NCI-H2081 treated with DMSO at 0.1 percent for 48 hours (cell line): ENCODE results near the gene KRT10.
"Not testable (repeated sequence)": the region's sequence is repeated elsewhere in the genome, so short reads cannot be mapped to it uniquely, and the experiment has no call there.

ENCODE experiments used
- DNase-seq: peaks from one replicate; lab custom pipeline; 2025; lab: John Stamatoyannopoulos, UW

Gene KRT10

DNA sequence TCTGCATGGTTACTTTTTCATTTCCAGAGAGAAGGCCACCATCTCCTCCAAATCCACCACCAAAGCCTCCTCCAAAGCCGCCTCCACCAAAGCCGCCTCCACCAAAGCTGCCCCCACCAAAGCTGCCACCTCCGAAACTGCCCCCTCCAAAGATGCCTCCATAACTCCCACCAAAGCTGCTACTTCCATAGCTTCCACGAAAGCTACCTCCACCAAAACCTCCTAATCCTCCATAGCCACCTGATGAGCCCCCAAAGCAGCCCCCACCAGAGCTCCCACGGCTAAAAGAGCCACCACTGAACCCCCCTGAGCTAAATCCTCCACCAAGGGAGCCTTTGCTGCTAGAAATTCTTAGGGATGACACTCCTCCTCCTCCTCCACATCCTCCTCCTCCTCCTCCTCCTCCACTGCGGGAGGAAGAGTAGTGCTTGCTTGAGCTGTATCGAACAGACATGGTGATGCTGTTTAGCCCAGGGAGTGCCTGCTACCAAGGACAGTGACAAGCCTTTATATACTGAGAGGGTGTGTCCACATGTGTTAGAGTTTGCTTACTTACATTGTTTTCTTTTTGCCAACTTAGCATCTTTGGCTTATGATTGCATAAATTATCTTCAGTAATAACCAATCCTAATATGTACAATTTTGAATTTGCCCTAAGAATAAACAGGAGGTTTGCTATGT is at the start of gene KRT10:
TSS of gene KRT10 (minus strand) at position 483 of the 681 bp plus-strand sequence. CDS start at position 454, 29 bp downstream.
- DNase-seq, result no peak

DNA sequence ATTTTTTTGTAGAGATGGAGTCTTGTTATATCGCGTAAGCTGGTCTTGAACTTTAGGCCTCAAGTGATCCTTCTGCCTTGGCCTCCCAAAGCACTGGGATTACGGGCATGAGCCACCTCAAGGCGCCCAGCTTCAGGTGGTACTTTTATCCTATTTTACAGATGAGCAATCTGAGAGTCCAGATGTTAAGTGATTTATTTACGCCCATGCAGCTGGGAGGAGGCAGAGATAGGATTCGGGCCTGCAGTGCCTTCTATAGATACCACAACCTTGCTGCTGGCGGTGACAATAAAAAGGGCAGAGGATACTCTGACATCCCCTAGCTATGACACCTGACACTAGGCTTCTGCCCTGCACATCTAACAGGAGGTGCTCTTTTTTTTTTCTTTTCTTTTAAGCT is 48.9 kb upstream of the KRT10 start:
- no peak for DNase-seq

DNA sequence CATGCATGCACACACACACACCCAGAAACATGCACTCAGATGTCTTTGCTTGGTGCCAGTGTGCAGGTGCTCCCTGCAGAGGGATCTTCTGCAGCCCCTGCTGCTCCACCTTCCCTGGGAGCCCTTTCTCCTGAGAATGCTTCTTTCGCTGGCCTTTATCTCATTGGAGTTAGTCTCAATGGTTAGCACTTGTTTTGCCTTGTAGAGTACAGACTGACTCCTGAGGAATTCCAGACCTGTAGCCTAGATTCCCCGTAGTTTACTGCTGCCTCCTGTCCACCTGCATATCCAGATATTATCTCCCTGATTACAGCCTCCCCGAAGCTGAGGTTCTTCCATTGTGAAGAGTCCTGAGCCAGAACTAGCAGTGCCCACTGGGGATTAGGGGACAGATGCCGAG is 47.7 kb upstream of the KRT10 start:
- no peak for DNase-seq

DNA sequence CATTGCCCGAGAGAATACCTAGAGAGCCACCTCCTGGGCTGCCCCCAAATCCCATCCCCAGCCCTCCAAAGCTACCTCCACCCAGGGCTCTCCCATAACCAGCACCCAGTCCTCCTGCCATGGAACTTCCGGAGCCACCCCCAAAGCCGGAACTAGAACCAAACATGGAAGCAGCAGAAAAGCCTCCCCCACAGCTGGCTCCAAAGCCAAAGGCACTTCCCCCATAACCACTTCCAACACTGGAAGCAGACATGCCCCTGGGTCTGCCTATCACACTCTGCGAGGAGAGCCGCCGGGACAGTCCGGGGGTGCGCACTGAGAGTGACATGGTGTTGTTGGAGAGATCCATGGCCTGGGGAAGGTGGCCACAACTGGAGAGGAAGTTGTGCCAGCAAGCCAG is 44.4 kb upstream of the KRT10 start, which contains the start of gene KRT12:
TSS of gene KRT12 (minus strand) at position 386 of the 400 bp plus-strand sequence. CDS start at position 349, 37 bp downstream.
- no peak for DNase-seq

DNA sequence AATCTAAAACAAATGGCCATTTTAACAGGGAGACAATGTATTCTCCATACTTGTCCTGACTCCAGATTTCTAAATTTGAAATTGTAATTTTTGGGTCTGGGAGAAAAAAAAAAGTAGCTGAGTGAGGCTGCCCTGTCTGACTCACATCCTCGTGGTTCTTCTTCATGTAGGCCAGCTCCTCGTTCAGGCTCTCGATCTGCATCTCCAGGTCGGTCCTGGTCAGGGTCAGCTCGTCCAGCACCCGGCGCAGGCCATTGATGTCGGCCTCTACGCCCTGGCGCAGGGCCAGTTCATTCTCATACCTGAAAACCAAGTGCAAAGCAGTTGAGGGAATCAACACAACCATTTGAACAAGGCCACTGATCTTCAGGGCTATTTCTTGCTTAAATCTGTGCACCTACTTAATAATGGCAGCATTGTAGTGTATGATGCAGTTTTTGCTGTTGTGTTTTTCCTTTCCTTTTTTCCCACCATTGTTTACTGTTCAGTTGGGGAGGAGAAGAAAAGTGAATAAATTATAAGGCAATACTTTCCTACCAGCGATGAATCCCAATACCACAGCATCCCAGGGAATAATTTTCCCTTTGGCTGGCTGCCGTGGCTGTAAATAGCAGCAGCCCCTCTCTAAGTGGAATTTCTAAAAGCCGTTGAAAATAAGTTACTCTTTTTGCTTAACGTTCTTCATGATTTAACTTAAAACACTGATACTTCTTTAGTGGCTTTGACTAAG is 42.4 kb upstream of the KRT10 start:
- DNase-seq, result no peak

DNA sequence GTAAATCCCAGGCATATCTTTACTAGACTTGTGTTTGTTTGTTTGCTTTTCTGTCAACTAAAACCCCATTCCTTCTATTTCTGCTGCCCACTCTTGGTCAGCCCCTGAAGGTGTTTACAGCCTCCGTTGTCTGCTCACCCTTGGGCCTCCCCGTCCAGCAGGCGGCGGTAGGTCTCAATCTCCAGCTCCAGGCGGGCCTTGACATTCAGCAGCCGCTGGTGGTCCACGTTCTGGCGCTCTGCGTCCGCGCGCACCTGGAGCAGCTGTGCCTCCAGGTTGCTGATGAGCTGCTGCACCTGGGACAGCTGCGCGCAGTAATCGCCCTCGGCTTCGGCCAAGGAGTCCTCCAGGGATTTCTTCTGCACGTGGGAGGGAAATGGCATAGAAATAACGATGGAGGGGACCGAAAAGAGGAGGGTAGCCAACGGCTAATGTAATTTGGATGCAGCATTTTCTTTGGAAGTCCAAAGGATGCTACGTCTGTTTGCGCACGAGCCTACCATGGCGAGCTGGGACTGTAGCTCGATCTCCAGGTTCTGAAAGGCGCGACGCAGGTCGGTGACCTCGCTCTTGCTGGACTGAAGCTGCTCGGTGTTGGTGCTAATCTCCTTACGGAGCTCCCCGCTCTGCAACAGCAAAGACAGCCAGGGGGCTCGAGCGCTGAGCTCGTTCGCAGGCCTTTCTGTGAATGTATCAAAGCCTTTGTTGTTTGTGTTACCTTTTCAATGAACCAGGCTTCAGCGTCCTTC is 40.7 kb upstream of the KRT10 start:
- DNase-seq, result no peak

DNA sequence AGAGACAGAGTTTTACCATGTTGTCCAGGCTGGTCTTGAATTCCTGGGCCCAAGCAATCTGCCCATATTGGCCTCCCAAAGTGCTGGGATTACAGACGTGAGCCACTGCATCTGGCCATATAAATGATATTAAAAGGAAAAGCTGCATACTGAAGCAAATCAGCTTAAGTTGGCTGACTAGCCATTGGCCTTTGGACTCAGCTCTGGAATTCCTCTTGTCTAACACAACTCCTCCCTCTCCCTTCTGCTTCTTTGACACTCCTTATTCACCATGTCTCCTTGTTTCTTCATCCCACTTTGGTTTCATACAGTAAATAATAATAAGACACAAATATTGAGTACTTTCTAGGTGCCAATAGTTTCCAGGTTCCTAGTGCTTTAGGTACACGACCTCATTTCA is 37.1 kb upstream of the KRT10 start:
- no peak for DNase-seq

DNA sequence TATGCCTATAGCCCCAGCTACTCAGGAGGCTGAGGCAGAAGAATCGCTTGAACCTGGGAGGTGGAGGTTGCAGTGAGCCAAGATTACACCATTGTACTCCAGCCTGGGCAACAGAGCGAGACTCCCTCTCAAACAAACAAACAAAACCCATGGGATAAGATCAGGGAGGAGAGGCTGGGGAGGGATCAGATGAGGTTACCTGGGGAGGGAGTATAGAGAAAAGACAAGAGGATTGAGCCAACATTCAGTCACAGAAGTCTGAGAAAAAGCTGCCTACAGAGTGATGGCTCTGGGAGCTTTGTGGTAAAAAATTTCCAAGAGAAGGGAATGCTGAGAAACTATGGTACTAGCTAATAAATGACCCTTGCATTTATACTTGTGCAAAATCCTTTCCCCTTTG is 36.3 kb upstream of the KRT10 start:
- not testable (repeated sequence) for DNase-seq

DNA sequence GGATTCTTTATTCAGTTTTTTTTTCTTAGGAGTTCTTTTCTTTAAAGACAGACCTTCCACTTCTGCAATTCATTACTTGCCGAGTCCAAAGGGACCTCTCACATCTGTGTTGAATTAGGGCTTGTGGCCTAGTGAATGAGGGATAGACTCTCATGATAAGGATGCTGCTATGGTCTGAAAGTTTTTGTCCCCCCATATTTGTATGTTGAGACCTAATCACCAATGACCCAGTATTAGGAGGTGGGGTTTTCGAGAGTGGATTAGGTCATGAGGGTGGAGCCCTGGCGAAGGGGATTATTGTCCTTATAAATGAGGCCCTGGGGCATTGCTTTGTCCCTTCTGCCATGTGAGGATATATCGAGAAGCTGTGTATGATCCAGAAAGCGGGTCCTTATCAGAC is 35.1 kb upstream of the KRT10 start:
- no peak for DNase-seq

DNA sequence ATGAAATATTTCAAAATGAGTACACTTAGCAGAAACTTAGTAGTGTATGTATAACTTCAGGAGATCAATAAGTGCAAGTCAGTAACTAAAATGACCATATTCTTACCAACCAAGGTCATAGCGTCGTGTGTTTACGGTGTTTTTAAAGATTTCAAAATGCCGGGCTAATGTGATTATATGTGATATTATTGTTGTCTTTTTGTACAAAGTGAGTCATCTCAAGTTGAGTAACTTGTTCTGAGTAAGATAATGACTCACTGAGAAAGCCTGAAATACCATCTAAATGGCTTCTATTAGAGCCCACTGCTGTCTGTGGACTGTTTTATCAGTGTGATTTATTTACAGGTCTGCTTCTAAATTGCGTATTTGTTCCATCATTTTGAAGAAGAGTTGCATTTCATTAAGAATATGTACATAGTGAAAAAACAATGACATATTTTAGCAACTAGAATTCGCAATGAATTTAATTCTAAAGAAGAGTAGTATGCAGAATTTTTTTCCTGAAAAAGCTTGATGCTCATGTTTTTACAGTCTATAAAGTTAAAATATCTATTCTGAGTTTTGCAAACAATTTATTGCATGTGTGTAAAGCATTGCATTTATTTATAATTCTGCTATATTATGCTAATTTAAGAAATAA is 31.9 kb upstream of the KRT10 start:
- DNase-seq, result no peak

DNA sequence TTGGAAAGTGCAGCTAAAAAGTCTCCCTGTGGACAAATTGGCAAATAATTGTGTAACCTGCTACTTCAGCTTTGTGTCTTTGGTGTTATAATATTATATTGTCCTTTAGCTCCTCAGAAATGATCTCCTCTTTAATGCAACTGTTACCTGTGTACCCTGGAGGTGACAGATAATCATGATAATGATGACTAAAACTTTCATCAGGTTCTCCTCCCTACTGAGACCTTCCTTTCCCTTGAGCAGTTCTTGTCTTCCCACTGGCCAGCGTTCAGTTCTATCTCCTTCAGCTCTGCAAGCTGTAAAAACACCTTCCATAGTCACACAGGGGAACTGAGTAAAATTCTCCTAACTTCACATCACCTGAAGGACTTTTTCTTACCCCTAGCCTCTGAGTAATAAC is 29.9 kb upstream of the KRT10 start:
- DNase-seq, result no peak

DNA sequence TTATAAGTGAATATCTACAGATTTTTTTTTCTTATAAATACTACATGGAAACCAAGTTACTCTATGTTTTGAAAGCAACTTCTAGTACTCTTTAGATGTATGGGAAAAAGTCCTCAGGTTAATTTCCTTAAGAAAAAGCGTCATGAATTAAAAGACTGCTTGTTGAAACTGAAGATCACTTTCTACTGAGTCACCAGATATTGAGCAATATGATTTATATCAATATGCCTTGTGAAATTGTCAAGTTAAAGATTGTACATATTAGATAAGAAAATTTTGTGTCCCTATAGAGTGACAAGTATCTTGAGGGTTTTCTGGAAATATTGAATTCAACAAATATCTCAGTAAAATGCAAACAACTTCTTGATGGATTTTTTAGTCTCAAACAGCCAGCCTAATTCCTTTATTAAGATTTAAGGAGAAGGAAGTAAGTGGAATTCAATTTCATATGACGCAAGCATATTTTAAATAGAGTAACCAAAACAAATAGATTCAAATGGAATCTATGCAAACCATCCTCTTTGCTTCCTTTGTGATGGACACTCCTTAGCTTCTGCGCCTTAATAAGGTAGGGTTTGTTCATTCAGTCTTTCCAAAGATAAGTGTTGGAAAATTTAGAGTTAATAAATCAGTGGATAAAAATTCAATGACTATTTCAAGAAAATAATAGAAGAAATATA is 28.0 kb upstream of the KRT10 start:
- DNase-seq, result no peak

DNA sequence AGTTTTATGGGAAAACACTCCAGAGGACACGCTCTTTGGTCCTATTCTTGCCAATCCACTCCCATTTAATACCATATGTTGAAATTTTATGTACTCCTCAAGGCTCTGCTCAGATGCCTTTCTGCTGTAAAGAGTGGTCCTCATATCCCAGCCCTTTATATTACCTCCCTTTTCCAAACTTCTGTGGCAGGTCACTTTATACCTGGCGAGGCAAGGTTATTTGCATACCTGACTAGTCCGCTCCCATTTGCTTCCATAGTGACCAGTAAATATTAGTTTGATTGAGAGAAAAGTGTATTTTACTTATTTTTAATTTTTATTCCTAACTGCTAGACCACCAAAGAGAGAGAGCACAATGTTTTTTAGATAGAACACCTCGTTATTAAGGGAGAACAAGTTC is 27.3 kb upstream of the KRT10 start:
- DNase-seq, result no peak

DNA sequence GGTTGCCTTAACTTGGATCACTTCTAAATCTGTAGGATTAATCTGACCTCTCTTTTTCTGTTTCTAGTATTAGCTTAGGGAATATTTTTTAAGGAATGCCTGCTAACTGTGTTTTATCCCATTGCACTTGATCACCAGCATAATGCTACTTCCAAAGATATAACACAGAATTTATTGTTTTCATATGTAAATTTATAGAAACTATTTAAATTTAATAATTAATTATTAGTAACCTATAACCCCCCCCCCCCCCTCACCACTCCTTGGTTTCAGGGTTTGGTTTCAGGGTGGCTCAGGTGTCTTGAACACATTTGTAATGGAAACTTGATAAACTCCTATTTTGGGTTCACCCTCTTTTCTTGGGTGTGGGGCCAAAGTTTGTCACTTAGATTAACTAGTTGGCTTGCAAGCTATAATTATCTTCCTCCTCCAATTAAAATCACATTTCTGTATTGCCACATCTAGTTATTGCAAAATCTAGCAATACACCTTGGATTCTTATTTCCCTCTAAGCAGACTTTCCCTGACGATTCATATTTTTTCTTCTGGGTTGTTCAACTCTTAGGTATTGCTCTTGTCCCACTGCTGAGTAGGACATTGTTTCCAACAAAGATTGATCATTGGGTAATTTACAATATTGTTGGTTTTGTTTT is 26.3 kb upstream of the KRT10 start:
- no peak for DNase-seq

DNA sequence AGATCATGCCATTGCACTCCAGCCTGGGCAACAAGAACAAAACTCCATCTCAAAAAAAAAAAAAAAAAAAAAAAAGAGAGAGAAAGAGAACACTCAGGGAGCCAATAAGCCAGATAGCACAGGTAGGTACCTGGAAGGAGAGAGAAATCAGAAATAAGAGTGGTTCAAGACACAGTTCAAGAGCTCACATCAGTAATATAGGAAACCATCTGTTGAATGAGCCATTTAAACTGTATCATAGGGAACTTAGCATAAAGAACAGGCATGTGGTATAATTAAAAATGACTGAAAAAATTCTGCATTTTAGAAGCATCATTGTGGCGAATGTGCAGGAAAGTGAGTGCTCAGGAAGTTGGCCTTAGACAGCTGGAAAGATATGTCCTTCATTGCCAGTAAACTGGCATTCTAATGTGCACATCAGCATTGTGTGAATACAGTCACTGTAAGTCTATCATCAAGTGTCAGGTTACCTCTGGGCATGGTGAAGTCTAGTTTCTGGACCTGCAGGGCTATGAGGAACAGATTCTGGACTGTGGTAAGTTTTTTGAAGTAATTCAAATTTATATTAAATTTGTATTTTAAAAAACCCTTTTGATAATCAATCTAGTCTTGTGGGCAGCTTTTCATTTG is 24.2 kb upstream of the KRT10 start:
- no peak for DNase-seq

DNA sequence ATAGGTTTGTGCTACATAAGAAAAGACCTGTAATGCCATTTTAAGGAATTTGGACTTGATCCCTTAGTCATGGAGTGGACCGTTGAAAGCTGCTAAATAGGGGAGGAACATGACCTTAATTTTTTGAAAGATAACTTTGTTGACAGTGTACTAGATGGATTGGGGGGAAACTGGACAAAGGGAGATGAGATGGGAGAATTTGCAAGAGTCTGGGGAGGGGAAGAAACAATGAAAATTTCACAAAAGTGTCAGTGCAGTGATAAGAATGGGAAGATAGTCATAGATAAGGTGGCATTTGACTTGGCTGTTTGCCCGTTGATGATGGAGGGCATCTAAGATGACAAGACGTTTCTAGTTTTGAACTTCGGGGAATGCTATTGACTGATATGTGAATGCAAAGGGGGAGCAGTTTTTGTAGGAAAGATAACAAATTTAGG is 22.3 kb upstream of the KRT10 start:
- DNase-seq, result no peak

DNA sequence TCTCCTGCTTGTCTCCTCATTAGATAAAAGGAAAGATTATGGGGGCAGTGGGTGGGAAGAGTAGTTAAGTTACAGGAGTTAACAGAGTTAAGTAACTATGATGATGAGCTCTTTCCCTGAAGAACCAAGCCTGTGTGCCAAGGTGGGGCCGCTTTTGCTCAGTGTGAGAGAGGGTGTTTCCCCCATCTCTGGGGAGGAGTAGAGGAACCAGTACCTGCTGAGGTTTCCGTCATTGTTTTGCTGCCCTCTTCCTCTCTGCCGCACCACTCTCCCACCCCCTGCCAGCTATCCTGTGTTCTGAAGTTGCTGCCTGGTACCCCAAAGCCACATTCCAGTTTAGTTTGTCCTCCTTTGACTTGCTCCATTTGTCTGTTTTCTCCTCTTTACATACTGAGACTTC is 20.8 kb upstream of the KRT10 start:
- no peak for DNase-seq

DNA sequence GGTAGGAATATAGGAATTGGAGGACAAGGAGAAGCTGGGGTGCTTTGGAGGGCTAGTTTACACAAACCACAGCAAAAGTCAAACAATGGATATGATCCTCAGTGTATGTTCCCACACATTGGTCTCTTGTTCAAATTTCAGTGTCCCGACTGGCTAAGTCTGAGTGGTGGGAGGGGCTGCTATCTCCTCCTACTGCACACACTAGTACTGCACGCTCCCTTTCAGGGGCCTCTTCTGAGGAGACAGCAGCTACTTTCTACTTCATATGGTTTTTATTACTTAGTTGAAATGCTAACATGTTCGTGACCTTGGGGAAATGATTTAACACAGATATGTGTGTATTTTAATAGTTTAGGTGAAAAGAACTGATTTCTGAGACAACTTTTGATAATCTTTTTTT is 18.8 kb upstream of the KRT10 start:
- no peak for DNase-seq

DNA sequence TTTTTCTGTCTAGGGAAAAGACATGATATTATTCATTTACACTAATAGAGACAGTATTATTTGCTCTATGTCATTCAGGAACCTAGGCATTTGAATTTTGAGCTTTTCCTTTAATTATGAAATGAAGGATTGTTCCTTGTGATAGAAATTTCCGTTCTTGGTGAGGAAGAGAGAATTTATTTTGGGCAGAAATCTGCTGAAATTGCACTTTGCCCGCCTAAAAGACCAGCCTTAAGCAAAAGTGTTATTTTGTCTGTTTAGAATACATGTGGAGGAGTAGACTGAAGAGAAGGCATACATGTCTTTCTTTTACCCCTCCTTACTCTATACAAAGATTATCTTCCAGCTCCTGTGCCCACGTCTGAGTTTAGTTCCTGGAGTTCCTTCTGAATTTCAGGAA is 16.8 kb upstream of the KRT10 start:
- no peak for DNase-seq

DNA sequence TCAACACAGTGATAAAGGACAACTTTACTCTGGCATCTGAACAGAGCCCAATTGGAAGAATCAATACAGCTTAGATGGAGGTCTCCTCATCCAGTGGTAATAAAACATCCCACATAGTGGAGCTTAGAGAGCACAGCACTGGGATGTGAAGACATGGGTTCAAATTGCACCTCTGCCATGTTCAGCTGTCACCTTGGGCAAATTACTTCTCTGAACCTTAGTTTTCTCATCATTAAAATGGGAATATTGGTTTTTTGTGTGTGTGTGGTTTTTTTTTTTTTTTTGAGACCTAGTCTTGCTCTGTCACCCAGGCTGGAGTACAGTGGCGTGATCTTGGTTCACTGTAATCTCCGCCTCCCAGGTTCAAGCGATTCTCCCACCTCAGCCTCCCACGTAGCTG is 13.6 kb upstream of the KRT10 start:
- no peak for DNase-seq

DNA sequence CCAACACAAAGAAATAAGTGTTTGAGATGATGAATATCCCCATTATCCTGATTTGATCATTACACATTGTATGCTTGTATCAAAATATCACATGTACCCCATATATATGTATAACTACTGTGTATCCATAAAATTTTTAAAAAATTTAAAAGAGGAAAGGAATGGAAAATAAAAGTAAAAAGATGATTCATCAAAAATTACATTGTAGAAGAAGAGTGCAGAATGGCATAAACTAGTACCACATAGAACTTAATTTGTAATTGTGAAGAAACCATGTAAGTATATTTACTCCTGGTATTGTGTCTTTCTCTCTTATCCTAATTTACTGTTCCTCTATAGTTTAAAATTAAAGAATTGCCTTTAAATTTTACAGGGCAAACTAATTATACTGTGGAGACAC is 11.5 kb upstream of the KRT10 start:
- no peak for DNase-seq
